Effector CD8-positive, alpha-beta T cell (primary cell): ENCODE measurements around the gene BATF3.
A peak's percentile ranks its signal among the peaks of the same experiment; 100 is the strongest.

Experiments
- DNase-seq: peaks from one replicate; lab custom pipeline; 2025; lab: John Stamatoyannopoulos, UW

Gene BATF3

DNA sequence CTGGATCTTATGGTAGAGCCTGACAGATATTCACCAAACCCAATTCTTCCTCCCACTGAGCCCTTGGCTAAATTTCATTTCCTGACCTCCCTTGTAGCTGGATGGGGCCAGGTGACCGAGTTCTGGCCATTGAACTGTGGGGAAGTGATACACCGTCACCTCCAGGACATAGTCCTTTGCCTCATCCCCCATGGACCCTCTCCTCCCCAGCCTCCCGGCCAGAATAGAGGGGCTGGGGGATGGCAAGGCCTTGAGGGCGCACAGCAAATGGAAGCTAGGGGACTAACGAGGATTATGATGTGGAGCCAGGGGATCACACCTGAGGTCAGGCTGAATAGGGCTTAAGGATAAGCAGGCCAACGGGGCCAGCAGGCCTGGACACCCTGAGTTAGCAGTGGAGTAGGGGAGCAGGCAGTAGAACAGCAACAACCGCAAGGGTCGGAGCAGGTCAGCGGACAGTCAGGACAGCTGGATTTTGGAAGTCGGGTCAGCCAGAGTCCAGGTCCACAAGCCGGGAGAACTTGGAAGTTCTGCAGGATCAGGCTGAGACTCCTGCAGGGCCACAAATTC, 15.0 kb downstream of the BATF3 start:
- DNase-seq = no peak

DNA sequence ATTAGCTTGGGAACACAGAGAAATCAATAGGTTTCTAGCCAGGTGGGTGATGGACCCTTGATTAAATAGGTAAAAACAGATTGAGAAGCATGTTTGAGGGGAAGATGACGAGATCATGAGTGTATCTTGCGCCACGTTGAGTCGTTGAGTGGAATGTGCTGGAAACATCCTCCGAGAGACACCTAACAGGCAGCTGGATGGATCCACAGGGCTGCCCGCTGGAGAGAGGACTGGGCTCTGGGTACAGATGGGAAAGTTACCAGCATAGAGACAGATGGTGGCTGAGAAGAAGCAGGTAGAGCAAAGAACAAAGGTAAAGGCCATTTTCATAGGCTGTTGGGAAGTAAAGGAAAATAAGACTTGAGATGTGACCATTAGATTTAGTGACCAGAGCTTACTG, 15.6 kb downstream of the BATF3 start:
- DNase-seq = no peak

DNA sequence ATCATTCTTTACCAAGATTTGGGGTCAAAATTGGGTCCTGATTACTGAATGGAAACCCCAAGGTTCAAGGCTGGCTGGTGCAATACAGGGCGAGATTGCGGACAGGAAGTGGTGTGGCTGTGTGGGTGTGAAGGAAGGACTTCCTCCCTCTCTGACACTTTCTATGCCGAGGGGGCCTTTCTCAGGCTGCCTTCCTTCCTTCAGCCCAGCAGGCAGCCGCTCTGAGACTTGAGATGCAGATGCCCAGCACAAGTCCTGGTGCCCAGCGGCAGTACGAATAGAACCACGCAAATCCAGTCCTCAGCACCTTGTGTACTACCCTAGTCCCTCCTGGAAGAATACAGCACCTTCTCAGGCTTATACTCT, 16.3 kb downstream of the BATF3 start:
- no peak for DNase-seq

DNA sequence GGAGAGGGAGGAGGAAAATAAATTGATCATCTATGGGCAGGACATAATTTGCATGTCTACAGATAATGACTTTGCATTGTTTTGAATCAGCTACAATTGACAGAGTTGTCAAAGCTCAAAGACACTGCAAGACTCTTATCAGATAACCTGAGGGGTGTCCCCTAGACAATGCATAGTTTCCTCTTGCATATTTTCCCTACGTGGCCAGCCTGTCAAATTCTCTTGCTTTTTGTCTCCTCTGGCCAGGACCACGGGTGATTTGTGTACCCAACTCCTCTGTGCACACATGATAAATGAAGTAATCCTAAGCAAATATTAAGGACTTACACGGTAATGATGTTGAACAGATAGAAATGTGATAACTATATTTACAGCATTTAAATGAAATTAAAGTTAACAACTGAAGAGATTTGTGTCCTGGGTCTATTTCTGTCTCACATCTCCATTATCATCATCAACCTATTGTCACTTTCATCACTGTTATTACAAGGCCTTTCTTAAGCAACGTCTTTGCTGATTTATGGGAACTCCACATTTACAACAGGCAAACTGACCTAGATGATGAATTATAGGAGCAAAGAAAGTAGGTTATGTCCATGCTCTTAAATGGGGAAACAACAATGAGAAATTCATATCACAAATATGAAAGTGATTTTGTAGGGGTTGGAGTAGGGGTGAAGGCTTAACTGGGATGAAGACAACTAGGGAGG, 18.8 kb downstream of the BATF3 start:
- no peak for DNase-seq

DNA sequence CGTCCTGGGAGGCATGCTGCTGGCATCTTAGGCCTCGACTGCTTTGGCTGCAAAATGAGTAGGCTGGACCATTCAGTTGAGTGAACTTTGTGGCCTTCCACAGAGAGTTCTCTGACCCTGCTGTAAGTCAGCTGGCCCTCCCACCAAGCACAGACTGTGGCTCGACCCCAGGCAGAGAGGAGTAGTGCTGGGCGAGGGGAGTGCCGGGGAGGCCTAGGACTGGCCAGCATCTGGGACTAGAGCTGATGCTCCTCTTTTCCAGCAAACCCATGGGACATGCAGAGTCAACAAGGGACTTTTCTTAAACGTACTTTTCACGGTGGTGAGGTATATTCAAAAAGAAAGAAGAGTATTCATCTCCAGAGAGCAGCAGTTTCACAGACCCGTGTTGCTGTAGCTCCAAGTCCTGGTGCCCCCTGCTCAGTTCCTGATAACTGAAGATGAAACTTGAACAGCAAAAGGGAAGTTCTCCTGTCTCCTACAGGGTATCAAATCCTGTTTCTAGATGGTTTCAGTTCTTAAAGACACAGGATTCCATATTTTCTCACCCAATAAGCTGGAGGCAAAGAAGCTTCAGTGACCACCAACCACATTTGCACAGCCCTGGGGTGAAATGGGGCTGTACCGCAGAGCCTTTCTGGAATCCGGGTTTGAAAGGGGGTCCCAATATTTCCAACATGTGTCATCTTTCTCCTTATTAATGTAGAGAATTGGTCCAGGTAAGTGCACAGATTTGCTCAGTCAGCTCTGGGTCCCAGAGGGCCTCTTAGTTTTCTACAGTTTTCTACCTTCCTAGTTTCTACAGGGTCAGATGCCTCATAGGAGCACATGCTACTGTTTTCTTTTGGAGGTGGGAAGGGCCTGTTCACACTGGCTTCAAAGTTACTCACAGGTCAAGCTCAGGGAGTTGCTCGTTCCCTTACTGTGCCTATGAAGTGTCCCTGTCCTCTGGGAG, 20.9 kb downstream of the BATF3 start:
- DNase-seq = no peak

DNA sequence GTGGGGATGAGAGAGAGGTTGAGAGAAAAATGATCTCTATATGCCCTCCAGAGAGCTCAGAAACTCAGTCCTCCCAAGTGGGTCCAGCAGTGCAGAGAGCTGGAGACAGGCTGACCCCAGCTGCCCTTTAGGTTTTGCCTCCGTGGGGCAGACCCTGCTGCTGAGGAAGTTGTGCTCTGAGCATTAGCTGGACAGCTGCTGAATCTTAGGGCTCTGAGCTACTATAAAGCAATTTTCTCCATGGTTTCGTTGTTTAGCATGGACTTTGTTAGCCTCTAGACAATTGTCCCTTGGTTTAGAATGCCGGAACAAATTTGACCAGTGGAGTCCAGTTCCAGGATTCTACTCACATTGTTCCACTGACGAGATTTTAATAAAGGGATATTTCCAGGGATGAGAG, 22.1 kb downstream of the BATF3 start:
- no peak for DNase-seq

DNA sequence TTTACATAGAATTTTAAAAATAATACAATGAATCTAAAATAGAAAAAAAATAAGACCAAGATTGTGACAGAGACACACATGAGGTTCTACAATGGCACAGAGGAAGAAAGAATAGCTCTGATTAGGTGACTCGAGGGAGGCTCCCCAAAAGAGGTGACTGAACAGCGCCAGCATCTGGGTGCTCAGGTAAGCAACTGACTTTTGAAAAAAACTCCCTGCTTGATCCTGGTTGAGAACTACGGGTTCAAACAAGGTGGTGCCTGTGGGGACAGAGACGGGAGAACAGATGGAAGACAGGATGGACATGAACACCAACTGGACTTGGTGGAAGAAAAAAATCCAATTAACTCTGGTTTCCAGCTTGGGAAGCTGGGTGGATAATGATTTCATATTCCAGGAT, 22.5 kb downstream of the BATF3 start:
- DNase-seq = no peak

DNA sequence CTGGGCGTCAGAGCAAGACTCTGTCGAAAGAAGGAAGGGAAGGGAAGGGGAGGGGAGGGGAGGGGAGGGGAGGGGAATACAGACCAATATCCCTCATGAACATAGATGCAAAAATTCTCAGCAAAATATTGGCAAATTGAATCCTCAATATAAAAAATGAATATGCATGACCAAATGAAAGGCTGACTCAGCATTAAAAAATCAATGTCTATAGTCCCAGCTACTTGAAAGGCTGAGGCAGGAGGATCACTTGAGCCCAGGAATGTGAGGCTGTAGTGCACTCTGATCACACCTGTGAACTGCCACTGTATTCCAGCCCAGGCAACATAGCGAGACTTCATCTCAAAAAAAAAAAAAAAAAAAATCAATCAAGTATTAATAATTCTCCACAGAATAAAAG, 24.0 kb downstream of the BATF3 start:
- DNase-seq = no peak

DNA sequence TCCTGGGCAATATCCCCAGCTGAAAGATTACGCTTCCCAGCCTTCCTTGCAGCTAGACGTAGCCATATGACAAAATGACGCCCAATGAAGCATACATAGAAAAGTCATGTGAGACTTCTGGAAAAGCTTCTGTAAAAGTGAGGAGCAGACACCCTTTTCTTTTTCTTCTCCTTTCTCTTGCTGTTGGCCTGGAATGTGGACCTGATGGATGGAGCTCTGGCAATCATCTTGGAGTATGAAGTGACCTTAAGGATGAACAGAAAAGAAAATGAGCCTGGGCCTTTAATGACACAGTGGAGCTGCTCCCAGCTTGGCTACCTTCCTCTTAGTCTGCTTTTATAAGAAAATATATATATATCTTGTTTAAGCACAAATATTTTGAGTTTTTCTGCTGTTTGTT, 24.8 kb downstream of the BATF3 start:
- DNase-seq = no peak

DNA sequence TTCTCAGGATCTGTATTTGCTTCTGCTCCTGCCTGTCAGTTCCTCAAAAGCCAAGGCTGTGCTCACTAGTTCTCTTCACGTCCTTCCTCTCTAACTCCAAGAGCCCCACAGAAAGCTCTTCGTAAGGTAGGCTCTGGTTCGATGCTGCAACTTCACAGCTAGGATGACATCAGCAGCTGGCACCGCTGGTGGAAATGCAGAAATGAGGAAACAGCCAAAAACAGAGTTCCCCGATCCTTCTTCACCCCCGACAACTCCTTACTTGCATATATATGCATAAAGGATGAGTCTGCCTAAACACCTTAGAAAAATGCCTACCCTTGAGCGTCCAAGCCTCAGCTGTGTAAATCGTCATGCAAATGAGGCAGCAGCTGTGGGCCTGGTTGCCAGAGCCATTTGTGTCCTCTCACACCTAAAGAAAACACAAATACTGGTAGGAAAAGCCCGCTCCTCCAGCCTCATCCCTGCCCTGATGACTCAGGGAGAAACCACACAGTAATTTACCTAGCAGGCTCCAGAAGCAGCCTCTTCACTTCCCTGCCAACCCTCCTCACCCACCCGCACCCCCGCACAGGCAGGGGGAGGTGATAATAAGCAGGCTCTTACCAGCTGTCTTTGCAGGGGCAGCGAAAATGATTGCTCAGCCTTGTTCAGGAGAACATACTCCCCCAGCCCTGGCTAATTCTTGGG, 28.2 kb downstream of the BATF3 start:
- no peak for DNase-seq

DNA sequence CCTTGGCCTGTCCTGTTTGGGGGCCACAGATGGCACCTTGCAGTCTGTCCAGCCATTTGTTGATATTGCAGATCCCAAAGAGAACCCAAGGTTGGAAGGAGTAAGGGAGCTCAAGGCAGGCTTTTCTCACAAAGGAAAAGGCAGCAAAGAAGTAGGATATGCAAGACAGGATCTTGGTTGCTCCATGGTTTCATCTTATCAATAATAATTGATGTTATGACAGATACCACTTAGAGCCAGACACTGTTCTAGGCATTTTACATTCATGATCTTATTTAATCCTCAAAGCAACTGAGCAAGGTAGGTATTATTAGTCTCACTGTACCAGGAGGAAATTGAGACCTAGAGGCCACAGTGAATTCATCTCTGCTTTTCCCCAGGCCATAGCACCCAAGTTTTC, 28.8 kb downstream of the BATF3 start:
- DNase-seq = no peak

DNA sequence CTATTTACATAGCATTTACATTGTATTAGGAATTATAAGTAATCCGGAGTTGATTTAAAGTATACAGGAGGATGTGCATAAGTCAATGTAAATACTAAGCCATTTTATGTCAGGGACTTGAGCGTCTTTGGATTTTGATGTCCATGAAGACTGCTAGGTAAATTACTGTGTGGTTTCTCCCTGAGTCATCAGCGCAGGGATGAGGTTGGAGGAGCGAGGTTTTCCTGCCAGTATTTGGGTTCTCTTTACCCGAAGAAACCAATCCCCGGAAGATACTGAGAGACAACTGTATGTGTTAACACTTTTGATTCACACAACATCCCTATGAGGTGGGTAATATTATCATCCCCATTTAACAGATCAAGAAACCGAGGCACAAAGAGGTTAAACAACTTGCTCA, 29.3 kb downstream of the BATF3 start:
- DNase-seq = no peak

DNA sequence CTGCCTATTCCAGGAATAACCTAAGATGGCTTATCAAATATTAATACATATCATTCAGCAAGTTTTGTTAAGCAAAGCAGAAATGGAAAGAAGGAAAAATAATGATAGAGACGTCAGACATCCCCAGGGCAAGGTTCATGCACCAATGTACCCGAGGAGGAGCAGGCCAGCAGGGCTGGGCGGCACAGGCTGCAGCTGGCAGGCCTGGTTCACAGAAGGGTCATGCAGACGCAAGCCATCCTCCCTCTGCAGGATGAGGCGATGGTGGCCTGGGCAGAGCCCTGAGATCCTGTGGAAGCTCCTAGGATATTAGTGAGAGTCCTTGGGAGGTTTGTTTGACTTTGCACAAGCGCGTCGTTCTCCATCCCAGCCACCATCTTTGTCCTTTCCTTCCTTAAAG, 30.0 kb downstream of the BATF3 start:
- no peak for DNase-seq

DNA sequence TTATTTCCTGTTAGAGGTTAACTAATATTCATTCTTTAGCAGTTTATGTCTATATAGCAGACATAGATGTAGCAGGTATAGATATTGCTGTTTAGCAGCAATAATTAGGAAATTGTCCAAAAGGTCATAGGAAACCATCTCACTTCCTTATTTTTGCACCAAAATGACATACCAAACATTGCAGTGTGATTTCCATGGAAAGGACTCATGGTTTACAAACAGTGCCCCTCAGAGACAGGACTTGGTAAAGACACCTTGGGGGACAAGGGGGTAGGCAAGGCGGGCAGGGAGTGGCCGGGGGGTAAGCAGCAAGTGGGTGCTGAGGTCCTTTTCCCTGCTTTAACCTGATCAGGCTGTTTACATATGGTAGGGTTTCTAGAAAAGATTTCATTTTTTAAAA, 30.5 kb downstream of the BATF3 start:
- DNase-seq = no peak

DNA sequence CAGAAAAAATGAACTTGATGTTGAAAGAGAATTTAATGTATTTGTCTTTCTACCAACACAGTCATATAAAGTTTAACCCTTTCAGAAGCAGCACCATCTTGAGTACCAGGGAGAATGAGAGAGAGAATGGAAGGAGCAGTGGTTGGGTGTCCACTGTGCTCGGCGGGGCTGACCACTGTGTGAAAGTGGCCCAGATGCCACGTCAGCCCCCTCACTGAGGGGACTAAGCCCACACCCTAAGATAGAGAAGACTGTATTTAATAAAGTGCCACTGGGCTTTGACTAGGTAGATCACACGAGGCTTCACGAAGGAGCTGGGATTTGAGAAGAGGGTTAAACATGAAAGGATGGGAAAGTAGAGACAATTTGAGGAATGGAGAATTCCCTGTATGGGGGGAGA, 31.2 kb downstream of the BATF3 start:
- DNase-seq = no peak

DNA sequence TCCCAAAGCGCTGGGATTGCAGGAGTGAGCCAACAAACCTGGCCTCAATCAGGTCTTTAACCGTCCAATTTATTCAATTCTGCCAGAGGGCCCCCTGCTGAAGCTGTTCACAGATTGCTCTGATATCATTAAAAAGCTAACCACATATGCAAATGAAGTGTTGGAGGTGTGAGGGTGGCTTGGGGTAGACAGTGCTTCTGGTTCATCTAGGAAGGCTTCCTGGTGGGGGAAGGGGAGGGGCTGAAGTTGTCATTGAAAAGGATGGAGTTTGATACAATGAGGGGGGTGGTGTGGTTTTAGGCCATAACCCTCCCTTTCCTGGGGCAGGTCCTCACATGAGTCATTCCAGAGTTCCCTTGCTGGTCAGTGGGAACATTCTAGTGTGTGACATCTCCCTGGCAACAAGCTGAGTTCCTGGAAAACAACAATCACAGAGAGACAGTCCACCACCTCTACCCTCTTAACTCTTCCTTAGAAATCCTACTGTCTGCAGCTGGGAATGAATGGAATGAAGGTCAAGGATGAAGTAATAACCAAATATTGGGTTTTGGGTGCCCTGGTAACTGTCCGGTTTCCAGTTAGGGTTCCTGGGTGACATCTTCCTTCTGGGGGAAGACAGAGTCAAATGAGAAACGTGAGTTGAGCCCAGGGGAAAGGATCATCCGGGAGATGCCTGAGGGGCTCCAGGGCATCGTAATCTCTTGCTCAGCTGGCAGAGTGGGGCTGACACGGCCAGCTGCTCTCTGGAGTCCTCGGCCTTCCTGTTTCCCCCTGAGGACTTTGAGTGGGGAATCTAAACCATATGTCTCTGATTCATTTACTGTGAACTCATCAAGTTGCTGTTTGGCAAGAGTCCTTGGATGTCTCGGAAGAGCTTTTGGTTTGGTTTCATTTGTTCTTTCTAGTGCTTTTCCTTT, 32.2 kb downstream of the BATF3 start:
- DNase-seq = no peak

DNA sequence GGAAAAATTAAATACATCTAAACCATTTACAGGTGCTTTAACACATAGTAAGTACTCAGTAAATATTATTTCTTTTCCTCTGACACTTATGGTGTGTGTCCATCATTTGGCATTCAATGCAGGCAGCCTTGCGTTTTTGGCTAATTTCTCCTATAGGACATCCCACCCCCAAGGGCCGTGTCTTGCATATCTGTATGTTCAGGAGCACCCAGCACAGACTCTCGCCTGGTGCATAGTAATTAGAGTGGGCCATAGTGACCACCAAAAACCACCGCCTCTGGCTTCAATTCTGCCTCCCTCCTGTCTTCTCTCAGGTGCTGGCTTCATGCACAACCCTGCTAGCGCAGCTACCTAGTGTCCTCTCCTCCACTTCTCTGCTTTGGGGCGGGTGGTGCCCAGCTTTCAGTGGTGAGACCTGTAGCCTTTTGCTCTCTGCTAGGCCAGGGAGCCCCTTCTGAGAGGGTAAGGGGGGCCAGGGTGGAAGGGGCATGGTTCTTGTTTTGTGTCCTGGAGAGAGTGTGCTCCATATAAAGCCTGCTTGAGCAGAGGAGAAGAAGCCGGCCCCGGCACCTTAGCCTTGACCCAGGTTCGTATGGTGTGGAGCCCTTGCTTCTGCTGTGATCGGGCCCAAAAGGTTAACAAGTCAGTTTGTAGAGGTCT, 33.4 kb downstream of the BATF3 start:
- DNase-seq = no peak

DNA sequence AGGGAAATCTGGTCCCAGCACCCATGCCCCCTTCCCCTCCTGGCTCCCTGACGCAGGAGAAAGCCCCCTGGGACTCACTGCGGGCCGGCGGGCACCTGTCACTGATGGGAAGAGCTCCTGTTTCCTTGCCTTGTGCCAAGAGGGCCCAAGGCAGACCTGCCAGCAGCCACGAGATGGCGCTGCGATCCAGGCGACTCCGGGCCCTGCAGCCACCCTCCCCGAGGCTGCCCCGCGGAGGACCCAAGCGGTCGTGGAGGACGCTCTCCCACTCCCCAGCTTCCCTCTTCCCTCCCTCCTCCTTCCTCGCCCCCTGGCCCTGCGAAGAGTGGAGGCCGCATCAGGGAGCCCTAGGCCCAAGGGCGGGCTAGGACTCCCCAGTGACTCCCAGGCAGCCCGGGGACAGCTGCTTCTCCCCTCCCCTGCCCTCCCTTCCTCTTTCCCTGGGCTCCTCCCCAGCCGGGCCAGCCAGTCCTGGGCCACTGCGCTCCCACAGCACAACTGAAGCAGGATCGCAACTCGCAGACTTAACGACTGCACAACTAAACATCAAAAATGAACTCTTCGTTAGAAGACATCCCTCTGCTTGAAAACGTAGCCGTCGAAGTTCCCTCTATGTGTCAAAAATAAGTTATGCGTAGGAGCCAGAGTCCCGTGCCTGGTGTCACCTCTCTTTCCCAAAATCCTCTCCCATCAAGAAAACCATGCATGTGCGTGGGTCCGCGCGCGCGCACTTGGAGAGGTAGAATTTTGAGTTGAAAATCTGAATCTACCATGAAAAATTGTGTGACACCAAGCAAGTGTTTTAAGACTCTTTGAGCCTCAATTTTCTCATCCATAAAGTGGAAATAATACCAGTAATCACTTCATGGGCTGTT, 34.2 kb downstream of the BATF3 start:
- peak; percentile 63 for DNase-seq

DNA sequence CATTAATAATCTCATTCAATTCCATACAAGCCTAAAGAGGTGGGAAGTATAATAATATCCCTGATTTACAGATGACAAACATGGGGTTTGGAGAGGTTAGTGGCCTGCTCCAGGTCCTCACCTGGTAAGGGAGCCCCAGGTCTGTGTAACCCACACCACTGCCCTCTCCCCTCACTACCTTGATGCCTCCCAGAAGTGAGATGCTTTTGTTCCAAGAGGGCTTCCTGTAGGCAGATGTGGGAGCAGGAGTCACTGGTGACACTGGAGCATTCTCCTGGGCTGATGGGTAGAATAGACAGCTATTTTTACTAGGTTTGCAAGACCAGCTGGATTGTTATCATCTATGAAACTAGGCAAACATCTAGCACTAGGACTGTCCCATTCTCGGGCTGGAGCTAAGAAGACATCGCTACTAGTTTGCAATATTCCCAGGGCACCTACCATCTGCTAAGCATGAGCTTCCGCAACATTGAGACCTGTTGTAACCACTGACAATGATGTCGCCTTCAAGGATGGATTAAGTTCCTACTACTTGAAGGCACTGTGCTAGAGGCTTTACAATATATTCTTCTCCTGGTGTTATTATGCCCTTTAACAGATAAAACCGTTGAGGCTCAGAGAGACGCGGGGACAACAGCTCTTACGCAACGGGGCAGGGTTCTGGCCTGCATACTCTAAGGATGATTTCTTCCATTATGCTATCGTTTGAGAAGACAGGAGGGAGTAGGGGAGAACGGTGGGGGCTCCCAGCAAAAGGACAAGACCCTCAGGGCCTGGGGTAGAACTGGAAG, 35.0 kb downstream of the BATF3 start:
- no peak for DNase-seq
